Heart right ventricle (tissue), 16 donors: Measurements from ENCODE around the gene NBEAL2. TPM values are rescaled to one million over a fixed set of nuclear protein-coding genes. Genes with fewer than 3 reads are reported as not detected.
A peak's percentile ranks its signal among the peaks of the same experiment; 100 is the strongest.

ENCODE experiments used
- ATAC-seq, 8 donors: fragments of 200-7000 bp; cut with Tn5 transposase; one replicate each; pipeline ENCODE4 v1.9.1; 2020; ENCODE audit warnings: mild to moderate bottlenecking in 8 of 8, moderate library complexity in 8 of 8, moderate number of reproducible peaks in 1 of 8
- DNase-seq, 2 donors: peaks; one replicate each; pipeline ENCODE4 v3.0.0-alpha.2; 2020
- H3K27ac ChIP-seq, 10 donors: fragments of 200-600 bp; sonication (generic) in 2 of 10; one replicate each; pipeline versions ENCODE4 v1.5.0 to v1.8.0; 2020 to 2022; ENCODE audit warnings: mild to moderate bottlenecking in 3 of 10
- H3K27me3 ChIP-seq, 7 donors: fragments of 200-600 bp; one replicate each; pipeline ENCODE4 v1.8.0; 2021 to 2022; ENCODE audit warnings: mild to moderate bottlenecking in 2 of 7
- H3K36me3 ChIP-seq, 9 donors: fragments of 200-600 bp; sonication (generic) in 1 of 9; one replicate each; pipeline versions ENCODE4 v1.5.0 to v1.8.0; 2020 to 2022; ENCODE audit warnings: mild to moderate bottlenecking in 2 of 9
- H3K4me1 ChIP-seq, 9 donors: fragments of 200-600 bp; sonication (generic) in 1 of 9; one replicate each; pipeline versions ENCODE4 v1.5.0 to v1.8.0; 2020 to 2022; ENCODE audit warnings: mild to moderate bottlenecking in 4 of 9
- H3K4me3 ChIP-seq, 10 donors: fragments of 200-600 bp; sonication (generic) in 2 of 10; one replicate each; pipeline versions ENCODE4 v1.5.0 to v1.8.0; 2020 to 2022; ENCODE audit warnings: mild to moderate bottlenecking in 7 of 10, moderate library complexity in 2 of 10
- H3K9me3 ChIP-seq, 11 donors: fragments of 200-600 bp in 10 of 11; sonication (generic) in 2 of 11; one replicate each; pipeline versions ENCODE4 v1.5.0 to v1.8.0; 2013 to 2022; ENCODE audit warnings: mild to moderate bottlenecking in 2 of 11, control low read depth in 1 of 11, moderate library complexity in 1 of 11
- CTCF ChIP-seq, 9 donors: fragments of 200-600 bp; sonication (generic) in 2 of 9; IDR thresholded peaks; one replicate each; pipeline versions ENCODE4 v1.5.0 to v1.8.0; 2021 to 2022; ENCODE audit warnings: antibody characterized with exemption in 9 of 9, mild to moderate bottlenecking in 5 of 9, moderate library complexity in 1 of 9
- WGBS, 2 donors: extraction: QIAGEN DNeasy Blood & Tissue Kit; methylation state at CpG; one replicate each; pipeline ENCODE4 v1.1.7; 2013; ENCODE audit warnings: inconsistent platforms in 1 of 2; 5-methylcytosine and 5-hydroxymethylcytosine counted together
- intact Hi-C, 10 donors: fragments of 100-400 bp; cut with DNase I; formaldehyde crosslinking; loops; one replicate each; pipeline versions ENCODE4 v1.11.1 to v1.14.2; 2022
- long read RNA-seq, 3 donors: library from polyadenylated mRNA; unstranded; transcript quantifications; one replicate each; pipeline ENCODE4 v2.0.0, GENCODE V29; 2020 to 2021
- polyA plus RNA-seq, 2 donors: library from polyadenylated mRNA; stranded (reverse); fragments of 200-250 nt; gene quantifications; one replicate each; pipeline ENCODE4 v1.2.3, GENCODE V29; 2013
- total RNA-seq, 10 donors: library from RNA; stranded (reverse); fragmentation: NEBNext Ultra II Directional in 3 of 10; extraction: Animal tissue kit (Norgen Biotek cat#: 25700) in 3 of 10; gene quantifications; one replicate each; pipeline versions ENCODE4 v1.2.1 to v1.2.4, GENCODE V29; 2021 to 2023
- donor health status: Arrhythmogenic right ventricular cardiomyopathy.
- donor health status: ischemic (EF 13 %, LVEDD 7.1; RV severe dilation, severe dysfunction).
- donor health status: healthy with polysubstance abuse.
- donor health status: DM: no; HTN: yes; CAD: no.
- donor health status: DM: no; HTN: no; CAD: no.
- donor health status: ischemic (EF 25% LVEDD 6.9; RV normal size, moderate dysfunction).
- donor health status: ischemic (EF 25% LVEDD 5.7; RV mildly dilated, moderate dysfunction).
- donor health status: healthy.
- donor health status: DM: yes; HTN: yes; CAD: no.
- donor health status: Ischemic cardiomyopathy.
- donor health status: ischemic (EF 35%, LVEDD 5.7; RV mildly dilated, moderate dysfunction).
- donor health status: nonischemic (EF 11% LVEDD 7.7; RV severe dilation, severe dysfunction).
- donor health status: DM: yes; HTN: yes; CAD: no.
- donor health status: PGD.
- donor health status: ischemic (EF 29% LVEDD 5.4; RV normal size, mild dysfunction).
- donor health status: nonischemic (EF 23%, LVEDD 6.1; RV moderate dilation, normal function).

Gene NBEAL2, protein sequence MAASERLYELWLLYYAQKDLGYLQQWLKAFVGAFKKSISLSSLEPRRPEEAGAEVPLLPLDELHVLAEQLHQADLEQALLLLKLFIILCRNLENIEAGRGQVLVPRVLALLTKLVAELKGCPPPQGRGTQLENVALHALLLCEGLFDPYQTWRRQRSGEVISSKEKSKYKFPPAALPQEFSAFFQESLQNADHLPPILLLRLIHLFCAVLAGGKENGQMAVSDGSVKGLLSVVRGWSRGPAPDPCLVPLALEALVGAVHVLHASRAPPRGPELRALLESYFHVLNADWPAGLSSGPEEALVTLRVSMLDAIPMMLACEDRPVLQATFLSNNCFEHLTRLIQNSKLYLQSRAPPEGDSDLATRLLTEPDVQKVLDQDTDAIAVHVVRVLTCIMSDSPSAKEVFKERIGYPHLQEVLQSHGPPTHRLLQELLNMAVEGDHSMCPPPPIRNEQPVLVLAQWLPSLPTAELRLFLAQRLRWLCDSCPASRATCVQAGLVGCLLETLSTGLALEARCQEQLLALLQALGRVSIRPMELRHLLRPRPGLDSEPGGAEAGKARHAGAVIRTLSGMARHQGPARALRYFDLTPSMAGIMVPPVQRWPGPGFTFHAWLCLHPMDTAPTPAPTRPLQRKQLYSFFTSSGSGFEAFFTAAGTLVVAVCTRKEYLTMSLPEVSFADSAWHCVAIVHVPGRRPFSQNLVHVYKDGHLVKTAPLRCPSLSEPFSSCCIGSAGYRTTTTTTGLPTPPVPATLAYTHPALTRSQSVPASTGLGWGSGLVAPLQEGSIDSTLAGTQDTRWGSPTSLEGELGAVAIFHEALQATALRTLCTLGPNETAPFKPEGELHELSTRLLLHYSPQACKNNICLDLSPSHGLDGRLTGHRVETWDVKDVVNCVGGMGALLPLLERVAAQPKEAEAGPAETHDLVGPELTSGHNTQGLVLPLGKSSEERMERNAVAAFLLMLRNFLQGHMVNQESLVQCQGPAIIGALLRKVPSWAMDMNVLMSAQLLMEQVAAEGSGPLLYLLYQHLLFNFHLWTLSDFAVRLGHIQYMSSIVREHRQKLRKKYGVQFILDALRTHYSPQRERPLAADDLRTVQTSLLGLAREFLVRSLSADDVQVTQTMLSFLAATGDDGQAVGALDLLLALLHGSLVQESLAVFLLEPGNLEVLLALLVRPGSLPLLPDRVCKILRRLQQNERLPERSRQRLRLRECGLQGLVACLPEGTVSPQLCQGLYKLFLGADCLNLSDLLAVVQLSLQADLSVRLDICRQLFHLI (N-terminal part only)
- total RNA-seq, result 10 to 100 TPM in 7 of 10 donors, 1 to 10 TPM in 3; 7.6 to 23.1 (median 10.8) TPM
- polyA plus RNA-seq, result 10 to 100 TPM; 44.0 to 51.1 TPM
- long read RNA-seq, donor 1, partial matches to known transcripts, result 9 of 14 reads
- long read RNA-seq, donor 1, other reads (novel, unspliced or antisense), result 5 of 14 reads
- long read RNA-seq, donor 2, partial matches to known transcripts, result 12 of 20 reads
- long read RNA-seq, donor 2, other reads (novel, unspliced or antisense), result 8 of 20 reads
- long read RNA-seq, donor 3, partial matches to known transcripts, result 0 of 1 reads
- long read RNA-seq, donor 3, other reads (novel, unspliced or antisense), result 1 of 1 reads

- H3K4me1 ChIP-seq, result peaks cover 3 to 73% (median 57%) of the 10 kb centered on the region in 9 donors
- WGBS, 2 donors, result 1% methylated on average over 65 to 73 of the region's 73 CpGs
- peak in 2 of 9 donors; percentile 20 to 22 for TF ChIP-seq CTCF (IDR thresholded peaks at IDR 0.05)
- H3K27ac ChIP-seq, result peak within 1 kb of the TSS; percentile 75 to 96 (median 92)
- H3K27me3 ChIP-seq, result no peaks in the 10 kb centered on the region
- ATAC-seq, result peak; percentile 82 to 91 (median 85)
- intact Hi-C loops, result loop anchor here in 5 of 10 donors (5.0 kb wide), 2 partner anchors 47 to 52 kb away; no protein-coding TSS in a partner anchor
- H3K36me3 ChIP-seq, result no peaks in the 10 kb centered on the region
- H3K4me3 ChIP-seq, result peak within 1 kb of the TSS; percentile 53 to 85 (median 73)
- no peaks in the 10 kb centered on the region for H3K9me3 ChIP-seq
- DNase-seq, result peak; percentile 96 to 98
These were observed at the start of gene NBEAL2 for GRCh38 chr3:46978985-46979944. Gene NBEAL2, plus strand, starts transcription at chr3:46979666. Its CDS starts 196 bp downstream, at chr3:46979862.

DNA sequence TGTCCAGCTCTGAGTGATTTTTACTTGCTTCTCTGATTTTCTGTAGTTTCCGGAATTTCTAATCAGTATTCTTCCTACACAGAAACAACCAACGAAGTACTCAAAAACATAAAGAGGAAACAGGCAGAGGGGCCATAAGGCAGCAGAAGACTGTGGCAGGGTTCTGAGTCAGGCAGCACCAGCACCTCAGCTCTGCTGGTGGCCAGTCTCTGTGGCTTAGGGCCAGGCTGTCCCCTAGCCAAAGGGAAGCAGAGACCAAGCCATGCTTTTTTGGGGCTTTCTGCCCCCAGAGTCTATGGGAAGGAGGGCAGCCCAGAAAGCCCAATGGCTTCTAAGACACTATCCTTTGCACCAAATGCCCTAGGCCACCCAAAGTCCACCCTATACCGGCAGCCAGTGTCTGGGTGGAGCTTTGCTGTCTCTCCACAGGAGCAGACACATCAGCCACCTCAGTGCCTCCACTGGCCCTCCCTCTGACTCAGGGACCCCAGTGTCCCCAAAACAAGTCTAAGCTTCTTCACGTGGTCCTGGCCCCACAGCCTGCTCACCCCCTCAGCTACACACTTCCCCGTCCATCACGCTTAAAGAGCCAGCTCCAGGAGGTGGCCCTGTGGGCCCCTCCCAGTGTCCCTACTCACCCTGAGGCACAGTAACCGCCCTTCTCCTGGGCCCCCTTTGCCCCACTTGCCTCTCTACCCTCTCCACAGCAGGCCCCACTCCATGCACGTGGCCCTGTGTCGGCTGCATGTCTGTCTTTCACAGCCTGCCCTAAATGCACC, 49.1 kb upstream of the NBEAL2 start:
- H3K4me3 ChIP-seq, result no peak overlapping the region
- no peak for TF ChIP-seq CTCF (IDR thresholded peaks at IDR 0.05)
- no peak for DNase-seq
- H3K9me3 ChIP-seq, result no peaks in the 10 kb centered on the region
- peaks cover 51 to 100% (median 99%) of the 10 kb centered on the region in 9 donors for H3K4me1 ChIP-seq
- peaks cover 0 to 27% (median 2%) of the 10 kb centered on the region in 9 donors for H3K36me3 ChIP-seq
- no peaks in the 10 kb centered on the region for H3K27me3 ChIP-seq
- intact Hi-C loops, result loop anchor here in 4 of 10 donors (2.0 to 5.0 kb wide), 3 partner anchors 18 to 47 kb away; partner anchors contain the start of genes CCDC12 (in 3 of the 4) and NBEAL2 (in 3 of the 4)
- H3K27ac ChIP-seq, result peak overlapping the region; percentile 51 to 90 (median 80)
- 63 to 74% methylated on average over 9 of the region's 9 CpGs for WGBS, 2 donors
- ATAC-seq, result no peak
